ENCODE data around the gene ELL3.
"Not testable (repeated sequence)": the region's sequence is repeated elsewhere in the genome, so short reads cannot be mapped to it uniquely, and the experiment has no call there.

Gene ELL3

DNA sequence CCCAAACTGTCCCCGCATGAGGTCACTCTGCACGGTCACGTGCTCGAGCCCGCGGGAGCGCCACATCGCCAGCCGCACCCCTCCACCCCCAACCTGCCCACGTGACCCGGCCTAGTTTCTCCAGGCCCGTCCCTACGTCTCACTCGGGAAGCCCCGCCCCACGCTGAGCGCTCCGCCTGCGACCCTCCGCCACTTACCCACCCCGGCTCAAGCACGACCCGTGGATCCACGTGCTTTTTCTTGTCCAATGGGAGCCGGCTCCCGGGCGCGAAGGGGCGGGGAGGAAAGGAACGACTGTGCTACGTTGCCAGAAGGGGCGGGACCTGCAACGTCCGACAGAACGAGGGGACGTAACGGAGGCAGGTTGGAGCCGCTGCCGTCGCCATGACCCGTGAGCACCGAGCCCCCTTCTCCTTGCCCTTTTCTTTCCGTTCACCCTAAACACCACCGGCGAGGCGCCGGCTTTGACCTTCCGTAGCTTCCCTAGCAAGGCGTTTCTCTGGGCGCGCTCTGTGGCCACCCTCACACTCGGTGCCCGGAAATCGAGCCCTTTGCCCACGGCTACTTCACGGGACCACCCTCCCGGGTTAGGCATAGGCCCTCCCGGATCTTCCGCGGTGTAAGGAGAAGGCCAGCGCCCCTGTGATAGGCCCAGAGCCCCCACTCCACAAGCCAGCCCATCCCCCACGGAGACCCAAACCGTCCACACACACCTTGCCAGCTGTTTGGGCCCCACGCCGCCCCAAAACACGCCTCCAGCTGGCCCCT lies 15.4 kb upstream of the ELL3 start, which contains the start of gene SERF2:
SERF2 (plus strand) TSS at position 328 of the 768 bp plus-strand sequence; CDS start at position 385, 57 bp downstream.
- DNase-seq (ENCODE audit: low read depth in 2 of 2): peak; percentile 99

- DNase-seq (ENCODE audit: low read depth in 2 of 2): no peak
These were observed 12.6 kb upstream of the ELL3 start for GRCh38 chr15:43789409-43789808.

DNA sequence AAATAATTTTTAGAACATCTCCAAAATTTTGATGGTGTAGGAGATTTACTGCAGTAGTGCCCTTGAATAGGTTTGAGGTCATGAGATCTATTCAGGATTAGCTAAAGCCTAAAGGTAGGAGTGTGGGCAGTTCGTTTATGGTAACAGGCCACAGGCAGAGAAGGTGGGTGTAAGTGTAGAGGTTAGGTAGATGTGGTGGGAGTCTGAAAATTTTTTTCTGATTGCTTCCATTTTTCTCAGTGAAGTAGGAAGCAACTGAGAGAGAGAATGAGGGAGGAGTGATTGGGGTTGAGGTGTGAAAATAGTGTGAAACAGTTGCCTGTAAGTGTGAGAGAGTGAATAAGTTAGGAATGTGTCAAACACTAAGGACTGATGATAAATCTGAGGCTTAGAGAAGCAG lies 2.2 kb upstream of the ELL3 start:
- no peak for DNase-seq (ENCODE audit: low read depth in 2 of 2)

DNA sequence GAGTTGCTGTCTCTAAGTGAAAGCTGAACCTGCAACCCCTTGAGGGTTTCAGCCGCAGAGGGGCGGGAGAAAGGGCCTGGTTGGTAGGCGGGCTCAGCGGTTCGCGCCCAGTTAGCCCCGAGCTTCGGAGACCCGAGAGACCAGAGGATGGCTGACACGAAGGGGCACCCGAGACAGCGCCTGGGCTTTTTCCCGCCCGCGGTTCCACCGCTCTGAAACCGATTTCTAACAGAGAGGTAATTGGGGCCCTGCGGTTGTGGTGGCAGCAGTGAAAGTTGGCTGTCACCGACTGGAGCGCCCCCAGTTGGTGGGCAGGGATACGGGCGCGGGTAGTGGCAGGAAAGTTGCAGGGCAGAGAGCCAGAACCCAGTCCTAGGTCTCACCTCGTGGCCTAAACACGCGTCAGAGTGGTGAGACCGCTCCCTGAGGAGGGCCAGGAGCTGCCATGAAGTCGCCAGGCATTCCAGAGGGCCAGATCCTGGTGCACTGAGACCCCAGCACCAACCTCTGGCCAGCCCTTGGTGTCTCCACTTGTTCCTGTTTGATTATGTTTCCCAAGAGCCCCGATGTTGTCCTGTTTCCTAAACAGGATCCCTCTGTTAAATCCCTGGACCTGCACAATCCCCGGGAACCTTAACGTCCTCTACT lies 625 bp upstream of the ELL3 start:
- peak in 1 of 2 experiments; percentile 28 for DNase-seq (ENCODE audit: low read depth in 2 of 2)

DNA sequence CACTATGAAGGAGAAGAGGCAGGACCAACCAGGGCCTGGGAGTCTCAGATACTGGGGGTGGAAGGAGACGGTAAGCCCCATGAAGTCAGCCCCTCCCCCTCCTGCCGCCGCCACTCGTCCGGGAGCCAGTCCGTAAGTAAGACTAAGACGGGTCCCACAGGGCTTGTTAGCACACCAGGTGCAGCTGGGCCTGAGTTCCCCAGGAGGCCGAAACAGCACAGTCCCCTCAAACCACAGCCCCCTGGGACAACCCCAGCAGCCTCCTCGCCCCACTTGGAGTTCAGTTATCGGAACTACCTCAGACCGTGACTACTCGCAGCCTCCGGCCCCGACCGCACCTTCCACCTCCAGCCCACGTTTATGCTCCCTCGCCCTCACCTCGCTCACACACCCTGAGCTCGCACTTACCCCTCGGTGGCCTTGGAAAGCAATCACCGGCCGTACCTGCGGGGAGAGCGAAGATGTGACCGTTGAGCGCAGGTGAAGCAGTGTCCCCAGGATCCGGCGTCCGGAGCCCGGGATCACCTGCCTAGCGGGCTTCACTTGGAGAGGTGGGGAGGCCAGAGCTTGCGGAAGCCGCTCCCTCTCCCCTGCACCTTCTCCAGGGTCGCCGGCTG lies 557 bp downstream of the ELL3 start:
- DNase-seq (ENCODE audit: low read depth in 2 of 2): no peak

GRCh38 chr15:43775411-43775965 lies 1.3 kb downstream of the ELL3 start:
- no peak for DNase-seq (ENCODE audit: low read depth in 2 of 2)

DNA sequence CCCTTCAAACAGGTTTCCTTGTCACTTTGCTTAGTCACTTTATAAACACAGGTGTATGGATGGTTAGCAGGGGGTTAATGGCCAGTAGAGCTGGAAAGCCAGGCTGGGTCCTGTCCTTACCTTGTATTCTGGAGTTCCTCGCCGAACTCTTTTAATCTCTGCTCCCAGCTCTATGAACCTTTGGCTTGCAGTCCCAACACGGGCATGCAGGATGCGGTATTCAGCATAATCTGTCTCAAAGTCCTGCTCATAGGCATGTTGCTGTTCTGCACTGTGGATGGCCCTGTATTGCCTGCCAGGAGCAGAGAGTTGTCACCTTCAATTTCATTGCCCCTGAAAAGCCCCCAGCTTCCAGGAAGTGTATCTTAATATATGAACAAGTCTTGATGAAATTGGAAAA lies 2.7 kb downstream of the ELL3 start:
- DNase-seq (ENCODE audit: low read depth in 2 of 2): no peak

DNA sequence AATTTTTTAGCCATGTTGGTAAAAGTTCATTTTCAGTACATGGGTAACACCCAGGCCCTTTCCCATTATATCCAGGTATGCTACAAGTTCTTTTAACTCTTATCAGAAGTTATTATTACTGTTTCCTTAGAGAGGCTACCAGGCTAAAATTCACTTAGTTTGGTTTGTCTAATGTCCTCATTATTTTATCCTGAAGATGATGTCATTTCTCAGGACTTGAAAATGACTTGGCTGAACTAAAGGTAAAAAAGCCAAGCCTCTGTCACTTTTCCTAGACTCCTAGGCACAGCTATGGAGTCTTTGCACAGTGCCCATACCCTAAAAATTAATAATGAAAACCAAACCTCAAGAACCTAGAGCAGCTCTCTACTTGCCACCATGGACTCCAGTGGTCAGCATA lies 4.1 kb downstream of the ELL3 start:
- DNase-seq (ENCODE audit: low read depth in 2 of 2): no peak

DNA sequence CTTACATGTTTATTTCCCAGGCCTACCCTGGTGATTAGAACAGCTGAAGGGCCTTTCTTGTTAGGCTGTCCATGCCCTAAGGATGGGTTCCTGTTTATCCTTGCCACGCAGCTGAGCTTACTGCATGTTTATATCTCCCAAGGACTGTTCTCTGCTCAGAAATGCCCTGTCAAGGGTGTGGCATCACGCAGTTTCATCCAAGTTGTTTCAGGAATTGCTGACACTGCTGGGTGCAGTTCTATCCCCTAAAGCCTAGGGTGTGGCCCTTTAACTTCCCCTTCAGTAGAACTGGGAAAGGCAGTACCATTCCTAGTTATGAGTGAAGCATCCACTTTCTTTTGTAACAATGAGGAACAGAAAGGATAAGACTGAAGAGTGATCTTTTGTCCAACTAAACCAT lies 5.0 kb downstream of the ELL3 start:
- DNase-seq (ENCODE audit: low read depth in 2 of 2): no peak

- DNase-seq (ENCODE audit: low read depth in 2 of 2): no peak
These were observed 7.1 kb downstream of the ELL3 start for GRCh38 chr15:43769584-43770228.

- DNase-seq (ENCODE audit: low read depth in 2 of 2): no peak
These were observed 12.8 kb downstream of the ELL3 start for GRCh38 chr15:43763819-43764446.

GRCh38 chr15:43762824-43763223 lies 13.9 kb downstream of the ELL3 start:
- DNase-seq (ENCODE audit: low read depth in 2 of 2): peak; percentile 70 to 72

- DNase-seq (ENCODE audit: low read depth in 2 of 2): no peak
These were observed 24.9 kb downstream of the ELL3 start for GRCh38 chr15:43751885-43752284.

- DNase-seq (ENCODE audit: low read depth in 2 of 2): no peak
These were observed 26.9 kb downstream of the ELL3 start for GRCh38 chr15:43749690-43750345.

GRCh38 chr15:43748376-43748775 lies 28.4 kb downstream of the ELL3 start:
- no peak for DNase-seq (ENCODE audit: low read depth in 2 of 2)

- DNase-seq (ENCODE audit: low read depth in 2 of 2): not testable (repeated sequence)
These were observed 29.9 kb downstream of the ELL3 start for GRCh38 chr15:43746903-43747309.

DNA sequence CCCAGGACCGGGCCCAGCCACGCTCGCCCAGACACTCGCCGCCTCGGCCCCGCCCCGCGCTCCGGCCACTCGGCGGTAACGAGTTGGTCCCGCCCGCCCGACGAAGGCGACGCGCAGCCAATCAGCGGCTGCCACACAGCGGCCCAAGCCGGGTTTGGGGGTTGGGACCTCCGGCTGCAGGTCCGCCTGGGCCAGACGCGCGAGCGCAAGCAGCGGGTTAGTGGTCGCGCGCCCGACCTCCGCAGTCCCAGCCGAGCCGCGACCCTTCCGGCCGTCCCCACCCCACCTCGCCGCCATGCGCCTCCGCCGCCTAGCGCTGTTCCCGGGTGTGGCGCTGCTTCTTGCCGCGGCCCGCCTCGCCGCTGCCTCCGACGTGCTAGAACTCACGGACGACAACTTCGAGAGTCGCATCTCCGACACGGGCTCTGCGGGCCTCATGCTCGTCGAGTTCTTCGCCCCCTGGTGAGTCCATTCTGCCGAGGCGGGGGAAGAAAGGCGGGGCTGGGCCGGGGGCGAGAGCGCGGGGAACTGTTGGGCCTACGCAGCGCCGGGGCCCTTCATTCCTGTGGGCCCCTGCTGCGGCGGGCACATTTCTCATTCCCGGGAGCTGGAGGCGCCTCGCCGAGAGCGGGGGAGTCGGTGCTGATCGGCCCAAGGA lies 30.4 kb downstream of the ELL3 start, which contains the start of gene PDIA3:
PDIA3 (plus strand) TSS at position 194 of the 658 bp plus-strand sequence; CDS start at position 296, 102 bp downstream.
- peak; percentile 74 to 75 for DNase-seq (ENCODE audit: low read depth in 2 of 2)

- no peak for DNase-seq (ENCODE audit: low read depth in 2 of 2)
These were observed 41.4 kb downstream of the ELL3 start for GRCh38 chr15:43735416-43735815.

GRCh38 chr15:43728053-43728725 lies 48.6 kb downstream of the ELL3 start:
- not testable (repeated sequence) for DNase-seq (ENCODE audit: low read depth in 2 of 2)

DNA sequence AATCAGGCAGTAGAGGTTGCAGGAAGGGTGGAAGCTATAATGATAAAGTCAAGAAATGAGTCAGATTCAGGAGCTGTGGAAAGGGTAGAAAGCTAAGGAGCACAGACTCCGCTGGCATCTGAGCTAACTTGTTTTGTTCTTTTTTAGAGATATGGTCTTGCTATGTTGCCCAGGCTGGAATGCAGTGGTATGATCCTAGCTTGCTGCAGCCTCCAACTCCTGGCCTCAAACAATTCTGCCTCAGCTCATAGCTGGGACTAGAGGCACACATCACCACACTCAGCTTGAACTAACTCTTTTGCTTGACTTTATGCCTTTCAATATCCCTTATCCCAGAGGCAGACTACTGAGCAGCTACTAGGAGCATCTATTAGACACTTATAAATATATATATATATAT lies 50.5 kb downstream of the ELL3 start:
- not testable (repeated sequence) for DNase-seq (ENCODE audit: low read depth in 2 of 2)

Data from fibroblast of skin of left quadriceps (primary cell).